Measurements from ENCODE around the gene SCYL2.

GRCh38 chr12:100311317-100311716 lies 44.3 kb downstream of the SCYL2 start:
- TF ChIP-seq CTCF (IDR thresholded peaks at IDR 0.05) (no peak), POLR2A (IDR thresholded peaks at IDR 0.05) (no peak), EP300 (IDR thresholded peaks at IDR 0.05) (no peak), POLR2AphosphoS5 (IDR thresholded peaks at IDR 0.05) (no peak)

Data from sigmoid colon (tissue), 4 donors.